ENCODE results near the gene PRUNE1.

DNA sequence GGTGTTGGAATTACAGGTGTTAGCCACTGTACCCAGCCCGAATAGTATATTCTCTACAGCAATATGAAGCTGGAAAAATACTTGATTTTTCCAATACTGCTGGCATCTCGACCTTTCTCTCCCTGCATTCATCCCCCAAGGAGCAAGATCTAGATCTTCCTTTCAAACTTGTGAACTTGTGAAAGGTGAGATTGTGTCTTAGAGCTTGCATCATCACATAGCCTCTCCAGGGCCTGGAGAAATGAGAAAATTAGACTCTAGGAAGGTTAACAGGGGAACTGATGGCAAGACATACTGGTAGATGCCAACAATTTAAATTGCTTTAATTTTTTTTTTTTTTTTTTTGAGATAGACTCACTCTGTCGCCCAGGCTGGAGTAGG lies 2.1 kb downstream of the PRUNE1 start:
- TF ChIP-seq, protein P1, sequence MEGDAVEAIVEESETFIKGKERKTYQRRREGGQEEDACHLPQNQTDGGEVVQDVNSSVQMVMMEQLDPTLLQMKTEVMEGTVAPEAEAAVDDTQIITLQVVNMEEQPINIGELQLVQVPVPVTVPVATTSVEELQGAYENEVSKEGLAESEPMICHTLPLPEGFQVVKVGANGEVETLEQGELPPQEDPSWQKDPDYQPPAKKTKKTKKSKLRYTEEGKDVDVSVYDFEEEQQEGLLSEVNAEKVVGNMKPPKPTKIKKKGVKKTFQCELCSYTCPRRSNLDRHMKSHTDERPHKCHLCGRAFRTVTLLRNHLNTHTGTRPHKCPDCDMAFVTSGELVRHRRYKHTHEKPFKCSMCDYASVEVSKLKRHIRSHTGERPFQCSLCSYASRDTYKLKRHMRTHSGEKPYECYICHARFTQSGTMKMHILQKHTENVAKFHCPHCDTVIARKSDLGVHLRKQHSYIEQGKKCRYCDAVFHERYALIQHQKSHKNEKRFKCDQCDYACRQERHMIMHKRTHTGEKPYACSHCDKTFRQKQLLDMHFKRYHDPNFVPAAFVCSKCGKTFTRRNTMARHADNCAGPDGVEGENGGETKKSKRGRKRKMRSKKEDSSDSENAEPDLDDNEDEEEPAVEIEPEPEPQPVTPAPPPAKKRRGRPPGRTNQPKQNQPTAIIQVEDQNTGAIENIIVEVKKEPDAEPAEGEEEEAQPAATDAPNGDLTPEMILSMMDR (IDR thresholded peaks at IDR 0.05 in 4 of 5, conservative IDR thresholded peaks at IDR 0.05 in 1 of 5): no peak
- TF ChIP-seq POLR2A (IDR thresholded peaks at IDR 0.05): no peak

Data from gastrocnemius medialis (tissue), 4 donors.